DLD1 (cell line): ENCODE results near the gene RSU1.

Source experiments
- in situ Hi-C: cut with HindIII; loops from 2 replicates; pipeline ENCODE4 v1.10.0; 2017; ENCODE audit warnings: low sequenced_read_pairs

Gene RSU1

GRCh38 chr10:16822726-16823360, 5.6 kb upstream of the RSU1 start:
- in situ Hi-C loops = no loop called here

- in situ Hi-C loops = no loop called here
These were observed 4.8 kb upstream of the RSU1 start for GRCh38 chr10:16822027-16822426.

GRCh38 chr10:16820421-16820820, 3.2 kb upstream of the RSU1 start:
- in situ Hi-C loops = no loop called here

GRCh38 chr10:16820018-16820417, 2.8 kb upstream of the RSU1 start:
- in situ Hi-C loops = no loop called here

GRCh38 chr10:16819436-16819835, 2.2 kb upstream of the RSU1 start:
- in situ Hi-C loops = no loop called here

GRCh38 chr10:16819026-16819425, 1.8 kb upstream of the RSU1 start:
- in situ Hi-C loops = no loop called here

GRCh38 chr10:16816830-16817124, 447 bp downstream of the RSU1 start:
- in situ Hi-C loops = no loop called here

- in situ Hi-C loops = no loop called here
These were observed 1.1 kb downstream of the RSU1 start for GRCh38 chr10:16816171-16816570.

GRCh38 chr10:16814012-16814411, 3.2 kb downstream of the RSU1 start:
- in situ Hi-C loops = no loop called here

- in situ Hi-C loops = no loop called here
These were observed 4.5 kb downstream of the RSU1 start for GRCh38 chr10:16812676-16813075.

GRCh38 chr10:16811765-16812164, 5.5 kb downstream of the RSU1 start:
- in situ Hi-C loops = no loop called here

GRCh38 chr10:16811292-16811691, 5.9 kb downstream of the RSU1 start:
- in situ Hi-C loops = no loop called here

GRCh38 chr10:16809074-16809718, 8.0 kb downstream of the RSU1 start:
- in situ Hi-C loops = no loop called here

GRCh38 chr10:16804123-16804522, 13.1 kb downstream of the RSU1 start:
- in situ Hi-C loops = no loop called here

- in situ Hi-C loops = no loop called here
These were observed 13.8 kb downstream of the RSU1 start for GRCh38 chr10:16803464-16803863.

GRCh38 chr10:16799621-16800020, 17.6 kb downstream of the RSU1 start:
- in situ Hi-C loops = no loop called here

- in situ Hi-C loops = no loop called here
These were observed 18.7 kb downstream of the RSU1 start for GRCh38 chr10:16798571-16798970.

GRCh38 chr10:16795410-16796073, 21.7 kb downstream of the RSU1 start:
- in situ Hi-C loops = no loop called here

- in situ Hi-C loops = no loop called here
These were observed 23.2 kb downstream of the RSU1 start for GRCh38 chr10:16794005-16794404.

GRCh38 chr10:16792675-16793074, 24.5 kb downstream of the RSU1 start:
- in situ Hi-C loops = no loop called here

GRCh38 chr10:16789765-16790164, 27.5 kb downstream of the RSU1 start:
- in situ Hi-C loops = no loop called here

GRCh38 chr10:16789261-16789660, 28.0 kb downstream of the RSU1 start:
- in situ Hi-C loops = no loop called here

GRCh38 chr10:16788778-16789177, 28.4 kb downstream of the RSU1 start:
- in situ Hi-C loops = no loop called here
